Amygdala (tissue), 56 donors: ENCODE data around the gene MED28.

ENCODE experiments used
- DNase-seq, 56 donors: peaks; one replicate each; lab custom pipeline; 2025; lab: John Stamatoyannopoulos, UW

MED28 gene

GRCh38 chr4:17662694-17663093 lies 48.3 kb downstream of the MED28 start:
- DNase-seq, result no peak

- no peak for DNase-seq
Observed at GRCh38 chr4:17664755-17665154, 50.3 kb downstream of the MED28 start.

GRCh38 chr4:17665346-17665745 lies 50.9 kb downstream of the MED28 start:
- DNase-seq, result no peak

- no peak for DNase-seq
Observed at GRCh38 chr4:17665852-17666251, 51.4 kb downstream of the MED28 start.

GRCh38 chr4:17667253-17667652 lies 52.8 kb downstream of the MED28 start:
- no peak for DNase-seq

GRCh38 chr4:17667653-17668201 lies 53.3 kb downstream of the MED28 start:
- DNase-seq, result no peak

- DNase-seq, result no peak
Observed at GRCh38 chr4:17670423-17670822, 56.0 kb downstream of the MED28 start.

- no peak for DNase-seq
Observed at GRCh38 chr4:17680559-17681280, 66.3 kb downstream of the MED28 start.

GRCh38 chr4:17681281-17682221 lies 67.1 kb downstream of the MED28 start:
- DNase-seq, result no peak

- DNase-seq, result no peak
Observed at GRCh38 chr4:17682222-17682566, 67.8 kb downstream of the MED28 start.
